NT2/D1 (cell line): Measurements from ENCODE around the gene CYP27B1.

Experiments
- YY1 ChIP-seq: IDR thresholded peaks from 2 replicates; pipeline ENCODE4 v1.6.1; 2011; ENCODE audit not compliant: insufficient read length, insufficient read depth
- ZNF274 ChIP-seq: IDR thresholded peaks from 2 replicates; pipeline ENCODE4 v1.6.1; 2011; ENCODE audit warnings: mild to moderate bottlenecking, low read depth, low read length

- no peak for TF ChIP-seq YY1
- no peak for TF ChIP-seq ZNF274
Measured at GRCh38 chr12:57762463-57762862, 4.4 kb downstream of the CYP27B1 start.
